H1 (cell line): ENCODE measurements around the gene GRHL3. TPM values are rescaled to one million over a fixed set of nuclear protein-coding genes. Genes with fewer than 3 reads are reported as not detected.

ENCODE experiments used
- CTCF ChIA-PET: fragments of 300-600 bp; sonication (Branson Sonifier 250); formaldehyde crosslinking; loops from one replicate; lab custom pipeline; 2021; ENCODE audit not compliant: partially characterized antibody; lab: Charles Lee
- POLR2A ChIA-PET: fragments of 300-600 bp; sonication (Branson Sonifier 250); formaldehyde crosslinking; loops from one replicate; lab custom pipeline; 2021; ENCODE audit warnings: inconsistent platforms; ENCODE audit not compliant: partially characterized antibody; lab: Charles Lee
- DNase-seq, 2 experiments: peaks; one replicate each; pipeline versions ENCODE4 v3.0.0 to v3.0.0-alpha.2; 2010 to 2022; ENCODE audit warnings: low spot score in 2 of 2, low read depth in 1 of 2, mixed read lengths in 1 of 2
- FAIRE-seq: peaks from 2 replicates; lab custom pipeline; 2011; peaks lifted over from hg19 to GRCh38; lab: Jason Lieb, UNC
- H2AFZ ChIP-seq: 2 replicates; pipeline ENCODE4 v1.8.1; 2012; ENCODE audit warnings: low read length, inconsistent platforms
- H2AK5ac ChIP-seq: 2 replicates; pipeline ENCODE4 v1.6.1; 2013; ENCODE audit warnings: low read depth, low read length
- H2BK120ac ChIP-seq: replicated peaks from 2 replicates; pipeline ENCODE3; 2013; ENCODE audit warnings: low read depth, low read length, inconsistent platforms
- H2BK12ac ChIP-seq: 2 replicates; pipeline ENCODE4 v1.6.1; 2013; ENCODE audit warnings: low read depth, low read length
- H2BK15ac ChIP-seq: 2 replicates; pipeline ENCODE4 v1.6.1; 2013; ENCODE audit warnings: low read length
- H2BK20ac ChIP-seq: 2 replicates; pipeline ENCODE4 v1.6.1; 2013; ENCODE audit warnings: low read length
- H2BK5ac ChIP-seq: 2 replicates; pipeline ENCODE4 v1.6.1; 2013; ENCODE audit warnings: low read depth, low read length
- H3K14ac ChIP-seq: 2 replicates; pipeline ENCODE4 v1.6.1; 2013; ENCODE audit warnings: inconsistent platforms; ENCODE audit not compliant: insufficient read length
- H3K18ac ChIP-seq: 2 replicates; pipeline ENCODE4 v1.6.1; 2013; ENCODE audit warnings: low read length; ENCODE audit errors: extremely low read depth
- H3K23ac ChIP-seq: 2 replicates; pipeline ENCODE4 v1.6.1; 2013; ENCODE audit warnings: inconsistent platforms; ENCODE audit not compliant: insufficient read length
- H3K23me2 ChIP-seq: 2 replicates; pipeline ENCODE4 v1.6.1; 2013; ENCODE audit warnings: low read depth, low read length
- H3K27ac ChIP-seq: 2 replicates; pipeline ENCODE4 v1.6.1; 2011; ENCODE audit warnings: low read depth, low read length, inconsistent platforms
- H3K27me3 ChIP-seq, 4 experiments: replicated peaks in 1 of 4; 1 replicate in 1 of 4; 2 replicates in 3 of 4; pipeline versions ENCODE4 v1.6.1 to v1.8.1; 2011 to 2013; ENCODE audit warnings: low read length in 3 of 4, mild to moderate bottlenecking in 3 of 4, inconsistent platforms in 2 of 4, mixed read lengths in 2 of 4, moderate library complexity in 1 of 4; ENCODE audit not compliant: control insufficient read depth in 3 of 4, insufficient read depth in 3 of 4; ENCODE audit errors: extremely low read depth in 1 of 4
- H3K36me3 ChIP-seq, 4 experiments: 2 replicates each; pipeline versions ENCODE4 v1.6.1 to v1.8.1; 2011 to 2013; ENCODE audit warnings: mild to moderate bottlenecking in 4 of 4, low read length in 3 of 4, moderate library complexity in 2 of 4, control low read depth in 1 of 4, inconsistent platforms in 1 of 4; ENCODE audit not compliant: insufficient read depth in 4 of 4, control insufficient read depth in 2 of 4
- H3K4ac ChIP-seq: replicated peaks from 2 replicates; pipeline ENCODE3; 2013; ENCODE audit warnings: low read length, low read depth, mixed read lengths, inconsistent platforms; ENCODE audit not compliant: insufficient read length
- H3K4me1 ChIP-seq, 4 experiments: replicated peaks in 1 of 4; 1 replicate in 1 of 4; 2 replicates in 3 of 4; pipeline versions ENCODE4 v1.6.1 to v1.8.1; 2011 to 2013; ENCODE audit warnings: low read length in 3 of 4, inconsistent platforms in 2 of 4, mixed read lengths in 1 of 4; ENCODE audit not compliant: insufficient read depth in 4 of 4, control insufficient read depth in 3 of 4
- H3K4me2 ChIP-seq, 2 experiments: 2 replicates each; pipeline versions ENCODE4 v1.6.1 to v1.8.1; 2011 to 2013; ENCODE audit warnings: low read depth in 2 of 2, low read length in 2 of 2, control low read depth in 1 of 2, inconsistent platforms in 1 of 2, mild to moderate bottlenecking in 1 of 2; ENCODE audit not compliant: insufficient read depth in 1 of 2
- H3K4me3 ChIP-seq, 4 experiments: fragments of 200-600, 300-600 bp in 1 of 4; sonication (generic), shearing (Covaris generic), sonication (Bioruptor Twin) in 1 of 4; 2 replicates each; pipeline versions ENCODE4 v1.5.1 to v1.8.1; 2011 to 2016; ENCODE audit warnings: low read length in 4 of 4, low read depth in 3 of 4, control low read depth in 2 of 4, inconsistent platforms in 2 of 4, mild to moderate bottlenecking in 2 of 4, mixed read lengths in 1 of 4, moderate library complexity in 1 of 4; ENCODE audit not compliant: insufficient read depth in 2 of 4; ENCODE audit errors: extremely low read depth in 1 of 4
- H3K56ac ChIP-seq: replicated peaks from 2 replicates; pipeline ENCODE3; 2013; ENCODE audit warnings: low read depth, mild to moderate bottlenecking, mixed read lengths, low read length, inconsistent platforms; ENCODE audit not compliant: insufficient read length
- H3K79me1 ChIP-seq: 2 replicates; pipeline ENCODE4 v1.6.1; 2013; ENCODE audit warnings: low read depth, low read length, control low read depth
- H3K79me2 ChIP-seq, 2 experiments: 2 replicates each; pipeline versions ENCODE4 v1.6.1 to v1.8.1; 2012 to 2013; ENCODE audit warnings: low read length in 2 of 2, mild to moderate bottlenecking in 2 of 2, inconsistent platforms in 1 of 2; ENCODE audit not compliant: insufficient read depth in 2 of 2, control insufficient read depth in 1 of 2
- H3K9ac ChIP-seq, 4 experiments: replicated peaks in 1 of 4; 1 replicate in 1 of 4; 2 replicates in 3 of 4; pipeline versions ENCODE4 v1.6.1 to v1.8.1; 2011 to 2013; ENCODE audit warnings: low read depth in 3 of 4, low read length in 3 of 4, control low read depth in 2 of 4, mild to moderate bottlenecking in 2 of 4, moderate library complexity in 2 of 4, inconsistent platforms in 1 of 4; ENCODE audit errors: extremely low read depth in 1 of 4
- H3K9me3 ChIP-seq, 2 experiments: 2 replicates each; pipeline versions ENCODE4 v1.6.1 to v1.8.1; 2012 to 2013; ENCODE audit warnings: mild to moderate bottlenecking in 2 of 2, moderate library complexity in 2 of 2, control low read depth in 1 of 2, inconsistent platforms in 1 of 2, low read depth in 1 of 2, low read length in 1 of 2, mixed read lengths in 1 of 2; ENCODE audit not compliant: insufficient read depth in 2 of 2
- H4K20me1 ChIP-seq, 2 experiments: replicated peaks in 1 of 2; 2 replicates each; pipeline versions ENCODE3 to v1.8.1; 2011 to 2013; ENCODE audit warnings: inconsistent platforms in 2 of 2, low read length in 2 of 2, mild to moderate bottlenecking in 1 of 2; ENCODE audit not compliant: insufficient read depth in 2 of 2, control insufficient read depth in 1 of 2
- H4K5ac ChIP-seq: 2 replicates; pipeline ENCODE4 v1.6.1; 2013; ENCODE audit warnings: low read length, low read depth, mixed read lengths, inconsistent platforms; ENCODE audit not compliant: insufficient read length
- H4K8ac ChIP-seq: 2 replicates; pipeline ENCODE4 v1.8.0; 2013; ENCODE audit warnings: mild to moderate bottlenecking, moderate library complexity, low read length, inconsistent platforms; ENCODE audit not compliant: insufficient read depth; ENCODE audit errors: extremely low read depth
- H4K91ac ChIP-seq: replicated peaks from 2 replicates; pipeline ENCODE3; 2013; ENCODE audit warnings: low read length, mixed read lengths, inconsistent platforms; ENCODE audit not compliant: insufficient read length
- EGR1 ChIP-seq: IDR thresholded peaks from 2 replicates; pipeline ENCODE4 v1.6.1; 2011; ENCODE audit warnings: low read depth, low read length, borderline replicate concordance
- FOSL1 ChIP-seq: IDR thresholded peaks from 2 replicates; pipeline ENCODE4 v1.6.1; 2011; ENCODE audit warnings: mild to moderate bottlenecking, low read depth, low read length, moderate library complexity; ENCODE audit not compliant: insufficient read depth
- SIRT6 ChIP-seq: IDR thresholded peaks from one replicate; pipeline ENCODE4 v1.7.1; 2012; ENCODE audit warnings: low read length, inconsistent platforms
- SRF ChIP-seq: IDR thresholded peaks from 2 replicates; pipeline ENCODE4 v1.6.1; 2011; ENCODE audit warnings: mild to moderate bottlenecking, low read depth, low read length, moderate library complexity
- TBP ChIP-seq: IDR thresholded peaks from 2 replicates; pipeline ENCODE4 v1.6.1; 2011; ENCODE audit warnings: low read depth, low read length, improper control_type of control experiment
- USF2 ChIP-seq: IDR thresholded peaks from 2 replicates; pipeline ENCODE4 v1.6.1; 2011; ENCODE audit warnings: low read length, improper control_type of control experiment
- WGBS, 2 experiments: shearing (Covaris generic) in 1 of 2; methylation state at CpG; one replicate each; pipeline versions ENCODE4 v1.1.6 to v1.1.7; 2013 to 2015; ENCODE audit warnings: low lambda C conversion rate in 2 of 2, mixed read lengths in 2 of 2, inconsistent platforms in 1 of 2, low coverage in 1 of 2, missing lambda C conversion rate in 1 of 2; ENCODE audit not compliant: insufficient replicate concordance in 2 of 2, insufficient coverage in 1 of 2, insufficient read length in 1 of 2; ENCODE audit errors: extremely low coverage in 1 of 2, missing lambda C conversion rate in 1 of 2; 5-methylcytosine and 5-hydroxymethylcytosine counted together
- polyA plus RNA-seq, 7 experiments: library from polyadenylated mRNA; depleted of rRNA in 3 of 7; stranded (reverse) in 5 of 7; unstranded in 2 of 7; fragments of >200 nt in 5 of 7; fragments of 200-250 nt in 2 of 7; gene quantifications; 1 replicate in 5 of 7; 2 replicates in 1 of 7; 4 replicates in 1 of 7; pipeline versions ENCODE4 v1.2.1 to v1.2.3, GENCODE V29; 2011 to 2013; ENCODE audit warnings: missing spikeins in 2 of 7, mixed read lengths in 2 of 7
- total RNA-seq: library from RNA; stranded (reverse); fragmentation: NEBNext Ultra II Directional; extraction: Animal tissue kit (Norgen Biotek cat#: 25700); gene quantifications from 2 replicates; pipeline ENCODE4 v1.2.1, GENCODE V29; 2021

Gene GRHL3
- total and polyA plus RNA-seq, 2 of the 8 experiments (the other 6 are each of a cell fraction or from before 2014, with no cell fraction given) = 0.80 to 1.8 TPM

- WGBS, 2 experiments = 79% methylated on average over 3 of the region's 3 CpGs; no CpG with 5 or more reads in 1 of the 2 experiments
- H3K27ac ChIP-seq = no peak overlapping the region
- H3K23ac ChIP-seq = no peak overlapping the region
- no peak overlapping the region for H3K14ac ChIP-seq
- no peak overlapping the region for H2BK120ac ChIP-seq
- no peaks in the 10 kb centered on the region for H3K79me2 ChIP-seq
- no peak for DNase-seq
- no peaks in the 10 kb centered on the region for H4K20me1 ChIP-seq
- 0 out of 2 replicates have a peak overlapping the region, but pooled peaks have one; percentile 13 for H2BK20ac ChIP-seq
- H3K4me3 ChIP-seq = no peak overlapping the region
- no peak overlapping the region for H2AFZ ChIP-seq
- no peak overlapping the region for H2AK5ac ChIP-seq
- H3K27me3 ChIP-seq = no peaks in the 10 kb centered on the region
- no peak overlapping the region for H4K8ac ChIP-seq
- H3K4me2 ChIP-seq = no peak overlapping the region
- H3K18ac ChIP-seq = no peak overlapping the region
- ChIA-PET CTCF (interaction anchor here (0.9 to 6.4 kb wide), 9 partner anchors 9 to 105 kb away, joined by 3 to 56 read pairs (median 3); no protein-coding TSS in a partner anchor), POLR2A (no interaction called here)
- H4K5ac ChIP-seq = no peak overlapping the region
- no peak overlapping the region for H4K91ac ChIP-seq
- no peak overlapping the region for H2BK15ac ChIP-seq
- no peaks in the 10 kb centered on the region for H3K9me3 ChIP-seq
- no peaks in the 10 kb centered on the region for H3K36me3 ChIP-seq
- H2BK12ac ChIP-seq = no peak overlapping the region; the same call in 1 of the 2 replicates
- peaks cover 5 to 21% (median 19%) of the 10 kb centered on the region in 4 experiments; a peak in 6 of 7 replicates for H3K4me1 ChIP-seq
- H3K9ac ChIP-seq = no peak overlapping the region
- no peaks in the 10 kb centered on the region; the same call in 1 of the 2 replicates for H3K23me2 ChIP-seq
- no peaks in the 10 kb centered on the region for H3K79me1 ChIP-seq
- FAIRE-seq = peak; percentile 70
- H3K4ac ChIP-seq = no peak overlapping the region
- H3K56ac ChIP-seq = no peak overlapping the region
- no peak overlapping the region for H2BK5ac ChIP-seq
- TF ChIP-seq TBP (no peak), SRF (no peak), USF2 (no peak), SIRT6 (no peak), FOSL1 (no peak), EGR1 (no peak)
These were observed 14.4 kb upstream of the GRHL3 start for GRCh38 chr1:24304763-24305162.
